Measurements from ENCODE around the gene STOX2.

Gene STOX2

DNA sequence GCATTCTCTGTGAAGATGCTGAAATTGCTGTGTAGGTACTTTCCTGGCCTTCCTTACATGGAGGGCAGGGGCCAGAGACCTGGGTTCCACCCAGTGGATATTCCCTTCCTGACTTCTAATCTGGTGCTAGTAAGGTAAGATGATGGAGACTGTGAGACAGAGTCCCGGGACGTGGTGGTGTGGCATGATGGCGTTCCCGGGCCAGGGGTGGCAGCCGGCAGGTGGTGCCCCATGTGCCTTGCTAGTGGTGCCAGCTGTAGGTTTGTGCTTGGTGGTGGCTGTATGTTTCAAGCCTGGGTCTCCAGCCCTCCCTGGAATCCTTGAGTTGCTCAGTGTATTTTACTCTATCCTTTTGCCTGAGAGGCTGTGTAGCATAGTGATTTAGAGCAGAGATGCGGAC is 10.9 kb downstream of the STOX2 start:
- DNase-seq (ENCODE audit: low read depth, low spot score): no peak
- in situ Hi-C loops (cut with HindIII; ENCODE audit: low sequenced_read_pairs): no loop called here
- no peak overlapping the region for H3K4me3 ChIP-seq (ENCODE audit: low read depth, low read length)
- TF ChIP-seq, protein P1, sequence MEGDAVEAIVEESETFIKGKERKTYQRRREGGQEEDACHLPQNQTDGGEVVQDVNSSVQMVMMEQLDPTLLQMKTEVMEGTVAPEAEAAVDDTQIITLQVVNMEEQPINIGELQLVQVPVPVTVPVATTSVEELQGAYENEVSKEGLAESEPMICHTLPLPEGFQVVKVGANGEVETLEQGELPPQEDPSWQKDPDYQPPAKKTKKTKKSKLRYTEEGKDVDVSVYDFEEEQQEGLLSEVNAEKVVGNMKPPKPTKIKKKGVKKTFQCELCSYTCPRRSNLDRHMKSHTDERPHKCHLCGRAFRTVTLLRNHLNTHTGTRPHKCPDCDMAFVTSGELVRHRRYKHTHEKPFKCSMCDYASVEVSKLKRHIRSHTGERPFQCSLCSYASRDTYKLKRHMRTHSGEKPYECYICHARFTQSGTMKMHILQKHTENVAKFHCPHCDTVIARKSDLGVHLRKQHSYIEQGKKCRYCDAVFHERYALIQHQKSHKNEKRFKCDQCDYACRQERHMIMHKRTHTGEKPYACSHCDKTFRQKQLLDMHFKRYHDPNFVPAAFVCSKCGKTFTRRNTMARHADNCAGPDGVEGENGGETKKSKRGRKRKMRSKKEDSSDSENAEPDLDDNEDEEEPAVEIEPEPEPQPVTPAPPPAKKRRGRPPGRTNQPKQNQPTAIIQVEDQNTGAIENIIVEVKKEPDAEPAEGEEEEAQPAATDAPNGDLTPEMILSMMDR (IDR thresholded peaks at IDR 0.05; ENCODE audit: low read depth, low read length): no peak

DNA sequence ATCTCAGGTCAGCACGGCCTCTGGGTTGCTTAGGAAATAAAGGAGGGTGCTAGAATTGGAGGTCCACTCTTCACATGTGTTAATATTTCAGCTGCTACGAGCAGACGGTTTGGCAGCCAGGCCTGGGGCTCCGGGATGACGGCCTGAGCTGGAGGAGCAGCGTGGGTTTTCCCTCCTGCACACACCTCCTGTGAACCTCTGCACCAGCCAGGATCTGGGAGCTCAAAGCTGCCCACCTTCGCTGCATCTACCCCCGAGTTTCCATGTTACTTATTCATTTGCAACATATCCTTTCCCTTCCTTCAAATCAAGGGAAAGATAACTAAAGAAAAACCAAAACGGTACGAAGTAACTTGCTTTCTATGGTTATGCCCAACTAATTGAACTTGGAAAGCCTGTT is 13.6 kb downstream of the STOX2 start:
- H3K4me3 ChIP-seq (ENCODE audit: low read depth, low read length): no peak overlapping the region
- TF ChIP-seq, protein P1 (IDR thresholded peaks at IDR 0.05; ENCODE audit: low read depth, low read length): no peak
- no peak for DNase-seq (ENCODE audit: low read depth, low spot score)
- in situ Hi-C loops (cut with HindIII; ENCODE audit: low sequenced_read_pairs): no loop called here

DNA sequence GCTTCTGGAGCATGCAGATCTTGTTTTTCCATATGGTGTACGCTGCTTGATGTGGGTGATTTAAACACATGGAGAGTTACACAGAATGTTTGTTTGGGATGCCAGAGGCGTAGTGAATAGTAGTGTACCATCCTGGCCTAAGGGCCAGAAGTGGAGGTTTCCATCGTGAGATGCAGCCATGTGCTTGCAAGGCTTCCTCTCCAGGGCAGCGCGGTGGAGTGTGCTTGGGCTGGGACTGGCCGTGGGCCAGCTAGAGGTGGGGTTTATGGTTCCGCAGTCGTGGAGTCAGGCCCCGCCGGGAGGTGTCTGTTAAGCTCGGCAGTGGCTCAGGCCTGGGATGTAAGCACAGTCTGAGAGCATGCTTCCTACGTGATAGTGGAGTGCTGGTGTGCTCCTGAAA is 14.0 kb downstream of the STOX2 start:
- TF ChIP-seq, protein P1 (IDR thresholded peaks at IDR 0.05; ENCODE audit: low read depth, low read length): no peak
- no peak for DNase-seq (ENCODE audit: low read depth, low spot score)
- in situ Hi-C loops (cut with HindIII; ENCODE audit: low sequenced_read_pairs): no loop called here
- H3K4me3 ChIP-seq (ENCODE audit: low read depth, low read length): no peak overlapping the region

DNA sequence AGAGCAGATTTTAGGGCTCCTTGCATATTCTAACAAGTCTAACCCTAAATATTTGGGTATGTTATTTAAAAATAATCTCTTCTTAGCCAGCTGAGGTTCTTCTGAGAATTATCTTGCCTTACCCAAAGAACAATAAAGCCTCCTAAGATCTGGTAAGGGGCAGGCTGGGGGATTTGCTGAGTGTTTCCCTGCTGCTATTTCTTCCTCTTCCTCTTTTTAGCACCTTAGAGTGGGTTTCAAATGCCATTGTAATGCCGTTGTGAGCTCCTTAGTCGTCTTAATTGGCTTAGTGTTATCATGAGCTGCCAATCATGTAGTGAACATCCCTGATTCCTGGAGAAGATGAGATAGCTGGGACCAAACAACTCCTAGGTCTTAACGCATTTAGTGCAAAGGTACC is 15.4 kb downstream of the STOX2 start:
- in situ Hi-C loops (cut with HindIII; ENCODE audit: low sequenced_read_pairs): no loop called here
- DNase-seq (ENCODE audit: low read depth, low spot score): no peak
- H3K4me3 ChIP-seq (ENCODE audit: low read depth, low read length): no peak overlapping the region
- TF ChIP-seq, protein P1 (IDR thresholded peaks at IDR 0.05; ENCODE audit: low read depth, low read length): no peak

DNA sequence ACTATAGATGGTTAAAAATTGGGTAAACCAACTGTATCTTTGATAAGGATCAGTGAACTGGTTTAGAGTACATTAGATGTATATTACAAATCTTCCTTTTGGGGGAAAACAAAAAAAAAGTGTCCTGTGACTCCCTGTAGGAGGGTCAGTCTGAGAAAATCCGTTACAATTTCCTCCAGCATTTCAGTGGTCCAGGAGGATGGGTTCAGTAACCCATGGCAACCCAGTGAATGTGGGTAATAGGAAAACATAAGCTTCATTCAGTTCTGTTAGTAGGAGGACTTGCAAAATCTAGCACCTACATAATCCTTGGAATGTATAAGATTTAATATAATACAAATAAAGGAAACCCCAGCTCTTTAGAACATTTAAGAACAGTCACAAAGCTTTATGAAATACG is 16.2 kb downstream of the STOX2 start:
- no peak overlapping the region for H3K4me3 ChIP-seq (ENCODE audit: low read depth, low read length)
- in situ Hi-C loops (cut with HindIII; ENCODE audit: low sequenced_read_pairs): no loop called here
- TF ChIP-seq, protein P1 (IDR thresholded peaks at IDR 0.05; ENCODE audit: low read depth, low read length): no peak
- DNase-seq (ENCODE audit: low read depth, low spot score): no peak

DNA sequence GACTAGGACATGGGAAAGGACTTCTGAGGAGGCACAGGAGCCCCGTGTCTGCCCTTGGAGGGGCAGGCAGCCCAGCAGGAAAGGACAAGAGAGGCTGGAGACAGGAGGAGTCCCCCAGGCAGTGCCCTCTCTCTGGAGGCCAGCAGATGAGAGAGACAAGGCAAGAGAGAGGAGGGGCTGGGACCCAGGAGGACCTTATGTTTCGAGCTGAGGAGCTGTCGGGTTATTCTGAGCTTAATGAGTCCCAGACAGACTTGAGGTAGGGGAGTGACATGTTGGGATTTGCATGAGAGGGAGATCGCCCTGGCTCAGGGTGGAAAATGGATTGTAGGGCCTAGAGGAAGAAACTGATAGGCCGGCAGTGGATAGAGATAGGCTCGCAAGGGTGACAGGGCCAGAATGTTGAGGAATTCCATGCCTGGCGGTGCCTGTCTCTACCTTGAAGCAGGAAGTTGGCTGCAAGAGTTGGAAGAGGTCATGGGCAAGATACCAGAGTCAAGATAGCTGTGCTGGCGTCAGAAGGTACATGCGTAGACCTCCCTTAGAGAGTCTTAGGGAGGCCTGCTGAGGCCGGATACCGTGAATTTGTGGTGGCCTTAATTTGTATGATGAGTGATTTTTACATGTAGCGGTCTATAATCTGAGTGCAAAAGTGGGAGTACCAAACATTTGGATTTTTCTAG is 19.4 kb downstream of the STOX2 start:
- TF ChIP-seq, protein P1 (IDR thresholded peaks at IDR 0.05; ENCODE audit: low read depth, low read length): no peak
- H3K4me3 ChIP-seq (ENCODE audit: low read depth, low read length): no peak overlapping the region
- DNase-seq (ENCODE audit: low read depth, low spot score): no peak
- in situ Hi-C loops (cut with HindIII; ENCODE audit: low sequenced_read_pairs): no loop called here

Data from astrocyte of the spinal cord (primary cell).